Measurements from ENCODE around the gene COLEC12.

Gene COLEC12

GRCh38 chr18:386994-387393 is 113.5 kb downstream of the COLEC12 start:
- DNase-seq (ENCODE audit: low read depth), result no peak
- no peak overlapping the region for H3K4me3 ChIP-seq (ENCODE audit: low read length)
- TF ChIP-seq CTCF (IDR thresholded peaks at IDR 0.05; ENCODE audit: insufficient read depth, low read depth, low read length, missing control alignments), result no peak

DNA sequence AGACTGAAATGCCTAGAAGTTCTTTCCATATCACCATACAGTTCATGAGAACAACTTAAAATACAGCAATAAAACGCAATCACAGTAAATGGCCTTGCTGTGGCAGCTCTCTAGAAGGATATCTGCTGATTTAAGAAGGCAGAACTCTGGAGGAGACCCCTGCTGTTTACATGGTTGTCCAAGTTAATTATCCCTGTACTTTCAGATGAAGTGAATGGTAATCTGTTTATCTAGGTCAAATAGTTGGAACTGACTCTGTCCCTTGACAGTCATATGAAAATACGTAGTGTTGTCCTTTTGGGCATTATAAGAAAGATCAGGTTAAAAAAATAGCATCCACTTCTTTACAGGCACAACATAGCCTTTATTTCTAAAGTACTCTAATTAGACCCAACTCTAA is 115.6 kb downstream of the COLEC12 start:
- no peak for DNase-seq (ENCODE audit: low read depth)
- no peak overlapping the region for H3K4me3 ChIP-seq (ENCODE audit: low read length)
- no peak for TF ChIP-seq CTCF (IDR thresholded peaks at IDR 0.05; ENCODE audit: insufficient read depth, low read depth, low read length, missing control alignments)

DNA sequence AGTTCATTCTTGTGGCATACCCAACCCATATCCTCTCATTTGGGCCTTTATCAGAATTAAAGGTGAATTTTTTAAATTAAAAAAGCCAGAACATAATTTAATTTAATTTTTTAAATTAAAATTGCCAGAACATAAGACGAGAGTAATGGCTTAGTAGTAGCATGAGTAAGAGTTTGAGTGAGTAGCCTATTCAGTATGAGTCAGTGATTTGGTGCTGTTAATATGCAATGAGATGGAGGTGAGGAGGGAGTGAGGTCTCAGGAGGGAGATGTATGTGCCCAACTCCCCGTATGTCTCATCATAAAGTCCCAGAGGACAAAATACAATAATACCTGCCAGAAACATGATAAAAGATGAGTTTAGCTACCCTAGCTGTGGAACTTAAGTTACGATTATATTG is 117.4 kb downstream of the COLEC12 start:
- TF ChIP-seq CTCF (IDR thresholded peaks at IDR 0.05; ENCODE audit: insufficient read depth, low read depth, low read length, missing control alignments), result no peak
- DNase-seq (ENCODE audit: low read depth), result no peak
- H3K4me3 ChIP-seq (ENCODE audit: low read length), result no peak overlapping the region

DNA sequence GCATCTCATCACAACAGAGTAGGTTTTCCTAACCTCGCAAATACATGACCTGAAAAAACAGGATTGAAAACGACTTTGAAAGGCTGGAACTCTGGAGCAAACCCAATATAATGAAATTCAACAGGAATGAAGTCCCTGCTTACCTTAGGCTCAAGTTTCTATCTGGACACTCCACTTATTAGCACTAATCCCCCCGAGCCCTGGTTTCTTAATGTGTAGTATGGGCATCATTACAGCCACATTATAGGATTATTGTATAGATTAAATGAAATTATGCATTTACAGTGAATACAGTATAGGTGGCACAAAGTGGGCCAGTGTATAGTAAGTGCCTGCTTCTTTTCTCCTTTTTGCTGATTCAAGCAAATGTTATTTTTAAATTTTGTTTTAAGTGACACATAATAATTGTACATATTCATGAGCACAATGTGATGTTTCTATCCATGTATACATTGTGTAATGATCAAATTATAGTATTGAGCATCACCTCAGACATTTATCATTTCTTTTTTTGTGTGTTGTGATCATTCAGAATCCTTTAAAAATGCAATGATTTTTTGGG is 118.0 kb downstream of the COLEC12 start:
- TF ChIP-seq CTCF (IDR thresholded peaks at IDR 0.05; ENCODE audit: insufficient read depth, low read depth, low read length, missing control alignments), result no peak
- no peak overlapping the region for H3K4me3 ChIP-seq (ENCODE audit: low read length)
- DNase-seq (ENCODE audit: low read depth), result no peak

- DNase-seq (ENCODE audit: low read depth), result no peak
- no peak for TF ChIP-seq CTCF (IDR thresholded peaks at IDR 0.05; ENCODE audit: insufficient read depth, low read depth, low read length, missing control alignments)
- H3K4me3 ChIP-seq (ENCODE audit: low read length), result no peak overlapping the region
Observed at GRCh38 chr18:379681-380330, 120.7 kb downstream of the COLEC12 start.

GRCh38 chr18:378079-378478 is 122.4 kb downstream of the COLEC12 start:
- no peak overlapping the region for H3K4me3 ChIP-seq (ENCODE audit: low read length)
- DNase-seq (ENCODE audit: low read depth), result no peak
- TF ChIP-seq CTCF (IDR thresholded peaks at IDR 0.05; ENCODE audit: insufficient read depth, low read depth, low read length, missing control alignments), result no peak

DNA sequence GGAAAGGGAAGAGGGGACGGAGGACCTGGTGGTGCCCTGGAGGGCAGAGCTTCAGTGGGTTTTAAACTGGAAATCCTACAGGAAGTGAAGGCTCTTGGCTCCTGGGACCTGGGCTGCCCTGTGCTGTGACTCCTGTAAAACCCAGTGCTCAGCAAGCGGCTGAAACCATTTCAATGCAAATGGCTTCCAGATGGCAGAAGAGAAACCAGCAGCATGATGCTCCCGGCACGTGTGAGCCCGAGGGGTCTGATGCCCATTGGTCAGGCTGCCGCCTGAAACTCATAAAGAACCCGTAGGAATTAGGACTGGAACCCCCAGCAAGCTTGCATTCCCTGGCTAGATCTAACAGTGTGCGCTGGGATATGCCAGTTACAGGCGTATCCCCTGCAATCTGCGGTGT is 123.4 kb downstream of the COLEC12 start:
- H3K4me3 ChIP-seq (ENCODE audit: low read length), result no peak overlapping the region
- TF ChIP-seq CTCF (IDR thresholded peaks at IDR 0.05; ENCODE audit: insufficient read depth, low read depth, low read length, missing control alignments), result no peak
- DNase-seq (ENCODE audit: low read depth), result no peak
